Heart right ventricle (tissue), 16 donors: ENCODE results near the gene ANXA3. TPM values are rescaled to one million over a fixed set of nuclear protein-coding genes. Genes with fewer than 3 reads are reported as not detected.

ENCODE experiments used
- ATAC-seq, 8 donors: fragments of 200-7000 bp; cut with Tn5 transposase; one replicate each; pipeline ENCODE4 v1.9.1; 2020; ENCODE audit warnings: mild to moderate bottlenecking in 8 of 8, moderate library complexity in 8 of 8, moderate number of reproducible peaks in 1 of 8
- DNase-seq, 2 donors: peaks; one replicate each; pipeline ENCODE4 v3.0.0-alpha.2; 2020
- H3K27ac ChIP-seq, 10 donors: fragments of 200-600 bp; sonication (generic) in 2 of 10; one replicate each; pipeline versions ENCODE4 v1.5.0 to v1.8.0; 2020 to 2022; ENCODE audit warnings: mild to moderate bottlenecking in 3 of 10
- H3K27me3 ChIP-seq, 7 donors: fragments of 200-600 bp; one replicate each; pipeline ENCODE4 v1.8.0; 2021 to 2022; ENCODE audit warnings: mild to moderate bottlenecking in 2 of 7
- H3K36me3 ChIP-seq, 9 donors: fragments of 200-600 bp; sonication (generic) in 1 of 9; one replicate each; pipeline versions ENCODE4 v1.5.0 to v1.8.0; 2020 to 2022; ENCODE audit warnings: mild to moderate bottlenecking in 2 of 9
- H3K4me1 ChIP-seq, 9 donors: fragments of 200-600 bp; sonication (generic) in 1 of 9; one replicate each; pipeline versions ENCODE4 v1.5.0 to v1.8.0; 2020 to 2022; ENCODE audit warnings: mild to moderate bottlenecking in 4 of 9
- H3K4me3 ChIP-seq, 10 donors: fragments of 200-600 bp; sonication (generic) in 2 of 10; one replicate each; pipeline versions ENCODE4 v1.5.0 to v1.8.0; 2020 to 2022; ENCODE audit warnings: mild to moderate bottlenecking in 7 of 10, moderate library complexity in 2 of 10
- H3K9me3 ChIP-seq, 11 donors: fragments of 200-600 bp in 10 of 11; sonication (generic) in 2 of 11; one replicate each; pipeline versions ENCODE4 v1.5.0 to v1.8.0; 2013 to 2022; ENCODE audit warnings: mild to moderate bottlenecking in 2 of 11, control low read depth in 1 of 11, moderate library complexity in 1 of 11
- WGBS, 2 donors: extraction: QIAGEN DNeasy Blood & Tissue Kit; methylation state at CpG; one replicate each; pipeline ENCODE4 v1.1.7; 2013; ENCODE audit warnings: inconsistent platforms in 1 of 2; 5-methylcytosine and 5-hydroxymethylcytosine counted together
- intact Hi-C, 10 donors: fragments of 100-400 bp; cut with DNase I; formaldehyde crosslinking; loops; one replicate each; pipeline versions ENCODE4 v1.11.1 to v1.14.2; 2022
- polyA plus RNA-seq, 2 donors: library from polyadenylated mRNA; stranded (reverse); fragments of 200-250 nt; gene quantifications; one replicate each; pipeline ENCODE4 v1.2.3, GENCODE V29; 2013
- total RNA-seq, 10 donors: library from RNA; stranded (reverse); fragmentation: NEBNext Ultra II Directional in 3 of 10; extraction: Animal tissue kit (Norgen Biotek cat#: 25700) in 3 of 10; gene quantifications; one replicate each; pipeline versions ENCODE4 v1.2.1 to v1.2.4, GENCODE V29; 2021 to 2023
- TF ChIP-seq, protein P1 (sequence below), 9 donors: fragments of 200-600 bp; sonication (generic) in 2 of 9; IDR thresholded peaks; one replicate each; pipeline versions ENCODE4 v1.5.0 to v1.8.0; 2021 to 2022; ENCODE audit warnings: antibody characterized with exemption in 9 of 9, mild to moderate bottlenecking in 5 of 9, moderate library complexity in 1 of 9
- donor health status: Arrhythmogenic right ventricular cardiomyopathy.
- donor health status: ischemic (EF 13 %, LVEDD 7.1; RV severe dilation, severe dysfunction).
- donor health status: healthy with polysubstance abuse.
- donor health status: DM: no; HTN: yes; CAD: no.
- donor health status: DM: no; HTN: no; CAD: no.
- donor health status: ischemic (EF 25% LVEDD 6.9; RV normal size, moderate dysfunction).
- donor health status: ischemic (EF 25% LVEDD 5.7; RV mildly dilated, moderate dysfunction).
- donor health status: healthy.
- donor health status: DM: yes; HTN: yes; CAD: no.
- donor health status: Ischemic cardiomyopathy.
- donor health status: ischemic (EF 35%, LVEDD 5.7; RV mildly dilated, moderate dysfunction).
- donor health status: nonischemic (EF 11% LVEDD 7.7; RV severe dilation, severe dysfunction).
- donor health status: DM: yes; HTN: yes; CAD: no.
- donor health status: PGD.
- donor health status: ischemic (EF 29% LVEDD 5.4; RV normal size, mild dysfunction).
- donor health status: nonischemic (EF 23%, LVEDD 6.1; RV moderate dilation, normal function).

ANXA3 gene
- total and polyA plus RNA-seq, 12 donors: 10.2 to 181 (median 19.3) TPM

DNA sequence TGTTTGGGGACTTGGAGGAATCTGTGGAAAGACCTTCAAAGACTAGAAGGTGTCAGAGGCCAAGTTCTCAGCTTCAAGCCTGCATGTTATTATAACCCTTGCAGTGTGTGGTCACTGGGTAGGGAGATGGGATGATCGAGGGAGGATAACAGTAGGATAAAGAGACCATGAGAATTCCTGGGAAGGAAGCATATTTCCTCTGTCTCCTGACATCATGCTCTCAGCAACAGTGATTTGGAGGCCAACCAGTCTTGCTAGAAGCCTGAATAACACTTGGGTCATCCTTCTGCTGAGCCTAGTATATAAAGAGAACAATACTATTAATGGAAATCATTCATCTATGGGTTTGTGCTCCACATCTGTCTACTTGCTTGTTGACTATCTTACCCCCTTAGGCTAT, 40.9 kb upstream of the ANXA3 start:
- intact Hi-C loops: loop anchor here in 7 of 10 donors (10.0 kb wide), 5 partner anchors 344 to 546 kb away; partner anchors contain the start of gene FRAS1 (in 1 of the 7)
- Histone ChIP-seq H3K27ac (no peak overlapping the region), H3K9me3 (no peaks in the 10 kb centered on the region), H3K4me1 (no peaks in the 10 kb centered on the region), H3K27me3 (no peaks in the 10 kb centered on the region), H3K4me3 (no peak overlapping the region), H3K36me3 (no peaks in the 10 kb centered on the region)
- WGBS, 2 donors: 23 to 53% methylated on average over 1 of the region's 1 CpG
- TF ChIP-seq, protein P1, sequence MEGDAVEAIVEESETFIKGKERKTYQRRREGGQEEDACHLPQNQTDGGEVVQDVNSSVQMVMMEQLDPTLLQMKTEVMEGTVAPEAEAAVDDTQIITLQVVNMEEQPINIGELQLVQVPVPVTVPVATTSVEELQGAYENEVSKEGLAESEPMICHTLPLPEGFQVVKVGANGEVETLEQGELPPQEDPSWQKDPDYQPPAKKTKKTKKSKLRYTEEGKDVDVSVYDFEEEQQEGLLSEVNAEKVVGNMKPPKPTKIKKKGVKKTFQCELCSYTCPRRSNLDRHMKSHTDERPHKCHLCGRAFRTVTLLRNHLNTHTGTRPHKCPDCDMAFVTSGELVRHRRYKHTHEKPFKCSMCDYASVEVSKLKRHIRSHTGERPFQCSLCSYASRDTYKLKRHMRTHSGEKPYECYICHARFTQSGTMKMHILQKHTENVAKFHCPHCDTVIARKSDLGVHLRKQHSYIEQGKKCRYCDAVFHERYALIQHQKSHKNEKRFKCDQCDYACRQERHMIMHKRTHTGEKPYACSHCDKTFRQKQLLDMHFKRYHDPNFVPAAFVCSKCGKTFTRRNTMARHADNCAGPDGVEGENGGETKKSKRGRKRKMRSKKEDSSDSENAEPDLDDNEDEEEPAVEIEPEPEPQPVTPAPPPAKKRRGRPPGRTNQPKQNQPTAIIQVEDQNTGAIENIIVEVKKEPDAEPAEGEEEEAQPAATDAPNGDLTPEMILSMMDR (IDR thresholded peaks at IDR 0.05): no peak
- ATAC-seq (no peak), DNase-seq (no peak)

DNA sequence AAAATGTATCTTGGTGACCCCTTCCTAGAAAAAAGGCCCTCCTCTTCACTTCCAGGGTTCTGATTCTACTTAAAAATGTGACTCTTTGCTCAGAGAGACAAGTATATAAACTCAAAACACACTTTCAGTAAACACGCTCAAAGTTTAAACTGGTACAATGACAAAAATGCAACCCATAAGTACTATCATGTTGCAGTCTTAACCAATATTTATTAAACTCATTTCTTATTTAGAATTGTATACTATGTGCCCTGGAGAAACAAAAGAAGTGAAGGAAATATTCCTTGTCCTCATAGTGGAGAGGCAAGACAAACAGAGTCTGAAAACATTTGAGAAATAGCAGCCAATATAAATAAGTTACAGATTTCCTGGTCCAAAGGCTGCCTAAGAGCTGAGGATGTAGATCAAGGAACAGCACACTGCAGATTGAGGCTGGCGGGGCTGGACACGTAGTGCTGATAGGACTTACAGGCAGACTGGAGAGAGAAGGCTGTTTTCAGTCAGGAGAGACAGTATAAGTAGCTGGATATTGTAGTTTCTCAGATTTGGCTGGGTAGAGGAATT, 39.1 kb upstream of the ANXA3 start:
- WGBS, 2 donors: 62 to 73% methylated on average over 3 of the region's 3 CpGs
- Histone ChIP-seq H3K27ac (no peak overlapping the region), H3K36me3 (no peaks in the 10 kb centered on the region), H3K27me3 (no peaks in the 10 kb centered on the region), H3K4me1 (no peaks in the 10 kb centered on the region), H3K9me3 (no peaks in the 10 kb centered on the region), H3K4me3 (no peak overlapping the region)
- ATAC-seq (peak in 4 of 8 donors; percentile 38 to 58 (median 42)), DNase-seq (no peak)
- TF ChIP-seq, protein P1 (IDR thresholded peaks at IDR 0.05): no peak
- intact Hi-C loops: loop anchor here in 7 of 10 donors (10.0 kb wide), 5 partner anchors 342 to 548 kb away; partner anchors contain the start of gene FRAS1 (in 1 of the 7)

DNA sequence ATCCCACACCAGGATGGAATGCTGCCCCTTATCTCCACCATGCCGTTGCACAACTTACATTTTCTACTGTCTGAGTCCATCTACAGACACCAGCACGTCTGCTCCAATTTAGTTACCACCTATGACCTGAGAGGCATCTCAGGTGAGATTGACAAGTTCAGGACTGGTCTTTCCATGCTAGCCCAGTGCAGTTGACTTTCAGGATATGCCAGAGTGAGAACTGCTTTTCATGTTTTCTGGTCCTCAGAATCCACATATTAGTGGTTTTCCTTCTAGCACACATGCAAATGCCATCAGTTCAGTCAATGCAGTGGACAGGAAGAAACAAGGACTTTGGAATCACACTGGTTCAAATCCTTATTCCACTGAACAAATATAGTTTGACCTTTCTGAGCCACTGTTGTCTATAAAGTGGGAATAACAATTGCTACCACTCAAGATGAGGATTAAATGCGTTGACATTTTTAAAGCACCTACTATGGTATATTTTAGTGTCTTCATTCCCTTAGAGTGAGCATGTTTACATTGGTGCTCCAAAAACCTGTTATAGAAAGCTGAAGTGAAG, 38.1 kb upstream of the ANXA3 start:
- WGBS, 2 donors: 81 to 82% methylated on average over 3 of the region's 3 CpGs
- ATAC-seq: no peak
- TF ChIP-seq, protein P1 (IDR thresholded peaks at IDR 0.05): no peak
- peaks cover 0 to under 1% (median 0%) of the 10 kb centered on the region in 9 donors for H3K4me1 ChIP-seq
- no peaks in the 10 kb centered on the region for H3K36me3 ChIP-seq
- H3K27me3 ChIP-seq: no peaks in the 10 kb centered on the region
- no peak overlapping the region for H3K27ac ChIP-seq
- DNase-seq: no peak
- no peaks in the 10 kb centered on the region for H3K9me3 ChIP-seq
- H3K4me3 ChIP-seq: no peak overlapping the region
- intact Hi-C loops: loop anchor here in 7 of 10 donors (10.0 kb wide), 5 partner anchors 341 to 549 kb away; partner anchors contain the start of gene FRAS1 (in 1 of the 7)

DNA sequence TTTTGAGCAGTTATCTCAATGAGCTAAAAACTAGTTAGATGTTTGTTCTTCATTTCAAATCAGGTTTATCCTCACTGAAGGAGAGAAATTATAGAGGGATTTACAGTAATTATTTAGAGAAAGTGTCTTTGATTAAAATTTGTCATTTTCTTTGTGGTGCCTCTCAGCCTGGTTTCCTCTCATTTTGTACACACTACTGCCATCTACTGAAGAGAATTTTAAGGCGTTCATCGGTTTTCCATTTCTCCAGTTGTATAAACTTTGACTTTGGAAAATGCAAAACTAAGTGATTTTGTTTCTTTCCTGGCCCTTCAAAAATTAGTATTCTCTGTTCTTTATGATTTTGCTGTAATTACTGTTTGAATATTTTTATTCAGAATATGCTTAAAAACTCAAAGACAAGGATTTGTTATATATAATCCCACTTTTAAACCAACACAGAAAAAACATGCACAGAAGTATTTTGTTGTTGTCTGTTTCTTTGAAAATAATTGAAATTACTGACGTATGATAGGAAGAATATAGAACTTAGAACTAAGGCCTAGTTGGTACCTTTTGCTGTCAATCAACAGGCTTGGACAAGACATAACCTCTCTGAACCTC, 34.4 kb upstream of the ANXA3 start:
- DNase-seq (no peak), ATAC-seq (peak in 1 of 8 donors; percentile 65)
- H3K4me1 ChIP-seq: peaks cover 0 to 15% (median 11%) of the 10 kb centered on the region in 9 donors
- H3K36me3 ChIP-seq: no peaks in the 10 kb centered on the region
- H3K4me3 ChIP-seq: no peak overlapping the region
- no peak overlapping the region for H3K27ac ChIP-seq
- no peaks in the 10 kb centered on the region for H3K27me3 ChIP-seq
- H3K9me3 ChIP-seq: no peaks in the 10 kb centered on the region
- TF ChIP-seq, protein P1 (IDR thresholded peaks at IDR 0.05): peak; percentile 51 to 80 (median 65)
- WGBS, 2 donors: 23 to 29% methylated on average over 3 of the region's 3 CpGs
- intact Hi-C loops: loop anchor here (1.0 to 10.0 kb wide), 11 partner anchors 75 to 560 kb away; partner anchors contain the start of gene FRAS1 (in 6 of the 10)
